Keratinocyte (primary cell): Measurements from ENCODE around the gene IFT74.

Experiments used
- EZH2 ChIP-seq: IDR thresholded peaks from one replicate; pipeline ENCODE4 v1.6.1; 2012; ENCODE audit warnings: inconsistent platforms, mild to moderate bottlenecking, low read length, moderate library complexity
- TF ChIP-seq, protein P1 (sequence below), 3 experiments: IDR thresholded peaks in 1 of 3; conservative IDR thresholded peaks in 1 of 3; optimal IDR thresholded peaks in 1 of 3; 2 replicates in 2 of 3; 3 replicates in 1 of 3; pipeline versions ENCODE3 to v1.5.1; 2011; ENCODE audit warnings: low read length in 3 of 3, mild to moderate bottlenecking in 3 of 3, moderate library complexity in 2 of 3, control low read depth in 1 of 3, inconsistent platforms in 1 of 3; ENCODE audit not compliant: insufficient read depth in 2 of 3; ENCODE audit errors: extremely low read depth in 1 of 3

GRCh38 chr9:27033815-27034403, 77.7 kb downstream of the IFT74 start:
- TF ChIP-seq, protein P1, sequence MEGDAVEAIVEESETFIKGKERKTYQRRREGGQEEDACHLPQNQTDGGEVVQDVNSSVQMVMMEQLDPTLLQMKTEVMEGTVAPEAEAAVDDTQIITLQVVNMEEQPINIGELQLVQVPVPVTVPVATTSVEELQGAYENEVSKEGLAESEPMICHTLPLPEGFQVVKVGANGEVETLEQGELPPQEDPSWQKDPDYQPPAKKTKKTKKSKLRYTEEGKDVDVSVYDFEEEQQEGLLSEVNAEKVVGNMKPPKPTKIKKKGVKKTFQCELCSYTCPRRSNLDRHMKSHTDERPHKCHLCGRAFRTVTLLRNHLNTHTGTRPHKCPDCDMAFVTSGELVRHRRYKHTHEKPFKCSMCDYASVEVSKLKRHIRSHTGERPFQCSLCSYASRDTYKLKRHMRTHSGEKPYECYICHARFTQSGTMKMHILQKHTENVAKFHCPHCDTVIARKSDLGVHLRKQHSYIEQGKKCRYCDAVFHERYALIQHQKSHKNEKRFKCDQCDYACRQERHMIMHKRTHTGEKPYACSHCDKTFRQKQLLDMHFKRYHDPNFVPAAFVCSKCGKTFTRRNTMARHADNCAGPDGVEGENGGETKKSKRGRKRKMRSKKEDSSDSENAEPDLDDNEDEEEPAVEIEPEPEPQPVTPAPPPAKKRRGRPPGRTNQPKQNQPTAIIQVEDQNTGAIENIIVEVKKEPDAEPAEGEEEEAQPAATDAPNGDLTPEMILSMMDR (optimal IDR thresholded peaks at IDR 0.05 in 1 of 3, IDR thresholded peaks at IDR 0.05 in 1 of 3, conservative IDR thresholded peaks at IDR 0.05 in 1 of 3; ENCODE audit: extremely low read depth in 1 of 3, insufficient read depth in 2 of 3, low read length in 3 of 3): peak; percentile 60 to 66 (median 61)
- TF ChIP-seq EZH2: no peak
